DND-41 (cell line): ENCODE results near the gene MUCL1.

ENCODE experiments used
- CTCF ChIP-seq: IDR thresholded peaks from 2 replicates; pipeline ENCODE4 v1.5.1; 2012; ENCODE audit warnings: borderline replicate concordance, low read length, moderate library complexity, mild to moderate bottlenecking; ENCODE audit not compliant: poor library complexity, severe bottlenecking; ENCODE audit errors: extremely low read depth
- EZH2 ChIP-seq: IDR thresholded peaks from 3 replicates; pipeline ENCODE4 v1.6.1; 2012; ENCODE audit warnings: borderline replicate concordance, low read depth, mild to moderate bottlenecking, moderate library complexity, low read length, inconsistent platforms; ENCODE audit not compliant: severe bottlenecking

GRCh38 chr12:54861927-54862326 lies 7.6 kb downstream of the MUCL1 start:
- TF ChIP-seq CTCF (no peak), EZH2 (no peak)
